Panc1 (cell line): ENCODE results near the gene SDR9C7.

ENCODE experiments used
- CTCF ChIP-seq: fragments of 450-650 bp; IDR thresholded peaks from 2 replicates; pipeline ENCODE4 v1.5.1; 2017; ENCODE audit warnings: mild to moderate bottlenecking
- POLR2AphosphoS5 ChIP-seq: IDR thresholded peaks from 2 replicates; pipeline ENCODE4 v1.6.1; 2012; ENCODE audit warnings: mild to moderate bottlenecking, low read depth, low read length, moderate library complexity
- SIN3A ChIP-seq: IDR thresholded peaks from 2 replicates; pipeline ENCODE4 v1.6.1; 2012; ENCODE audit warnings: low read depth, mild to moderate bottlenecking, low read length, moderate library complexity, borderline replicate concordance; ENCODE audit not compliant: insufficient read depth

GRCh38 chr12:56933826-56934625 is at the start of gene SDR9C7:
- TF ChIP-seq SIN3A (no peak), CTCF (no peak), POLR2AphosphoS5 (no peak)
